ENCODE results near the gene PRKCQ.

Gene PRKCQ

DNA sequence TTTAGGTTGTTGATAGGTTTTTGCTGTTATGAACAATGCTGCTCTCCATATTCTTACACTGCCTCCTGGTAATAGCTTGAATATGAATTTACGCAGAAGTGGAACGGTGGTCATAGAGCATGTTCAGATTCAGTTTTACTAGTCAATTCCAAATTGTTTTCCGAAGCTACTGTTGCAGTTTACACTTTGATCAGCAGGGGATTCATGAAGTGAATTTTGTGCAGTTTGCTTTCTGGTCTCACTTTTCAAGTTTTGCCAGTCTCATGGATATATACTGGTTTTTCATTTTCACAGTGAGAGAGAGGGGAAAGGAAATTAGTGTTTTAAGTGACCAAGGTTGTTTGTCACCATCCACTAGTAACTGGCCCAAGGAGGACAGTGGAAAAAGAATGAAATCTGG is 171.3 kb downstream of the PRKCQ start:
- Mint-ChIP-seq H3K9me3 (no peaks in the 10 kb centered on the region), H3K27ac (no peak overlapping the region), H3K36me3 (no peaks in the 10 kb centered on the region), H3K4me1 (peaks cover 4 to 6% of the 10 kb centered on the region in 2 donors), H3K4me3 (no peak overlapping the region), H3K27me3 (peaks cover 21 to 28% of the 10 kb centered on the region in 2 donors)
- no peak for ATAC-seq (replicated peaks)
- no peak for DNase-seq

DNA sequence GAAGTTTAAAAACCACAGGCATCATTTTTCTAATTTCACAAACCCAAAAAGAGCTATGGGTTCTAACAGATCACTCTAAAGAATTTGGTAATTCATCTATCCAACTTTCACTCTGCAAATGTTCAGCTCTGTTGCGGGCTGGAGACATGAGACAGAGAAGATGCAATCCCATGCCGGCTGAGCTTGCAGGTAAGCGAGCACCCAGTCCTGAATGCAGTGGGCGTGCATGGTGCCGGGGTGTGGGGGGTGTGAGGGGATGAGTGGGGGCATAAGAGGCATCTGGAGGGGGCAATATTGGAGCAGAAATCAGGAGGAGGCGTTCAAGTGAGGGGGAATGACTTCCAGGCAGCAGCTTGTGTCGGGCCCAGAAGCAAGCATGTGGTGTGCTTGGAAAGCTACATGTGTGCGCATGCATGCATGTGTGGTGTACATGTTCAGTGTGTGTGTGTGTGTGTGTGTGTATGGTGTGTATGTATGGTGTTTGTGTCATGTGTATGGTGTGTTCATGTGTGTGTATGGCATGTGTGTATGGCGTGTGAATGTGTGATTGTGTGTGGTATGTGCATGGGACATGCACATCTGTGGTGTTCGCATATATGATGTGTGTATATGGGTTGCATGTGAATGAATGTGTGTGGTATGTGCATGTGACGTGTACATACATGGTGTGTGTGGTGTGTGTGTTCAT is 172.9 kb downstream of the PRKCQ start:
- Mint-ChIP-seq H3K4me1 (peaks cover 4 to 6% of the 10 kb centered on the region in 2 donors), H3K27ac (no peak overlapping the region), H3K36me3 (no peaks in the 10 kb centered on the region), H3K9me3 (no peaks in the 10 kb centered on the region), H3K27me3 (peaks cover 26 to 28% of the 10 kb centered on the region in 2 donors), H3K4me3 (no peak overlapping the region)
- ATAC-seq (replicated peaks) (no peak), DNase-seq (no peak)

- Mint-ChIP-seq H3K4me3 (no peak overlapping the region), H3K9me3 (no peaks in the 10 kb centered on the region), H3K36me3 (no peaks in the 10 kb centered on the region), H3K27ac (no peak overlapping the region), H3K4me1 (peaks cover 9 to 14% of the 10 kb centered on the region in 2 donors), H3K27me3 (peaks cover 32 to 35% of the 10 kb centered on the region in 2 donors)
- DNase-seq (no peak), ATAC-seq (replicated peaks) (no peak)
These were observed 173.6 kb downstream of the PRKCQ start for GRCh38 chr10:6406220-6407033.

- H3K36me3 Mint-ChIP-seq: no peaks in the 10 kb centered on the region
- DNase-seq: no peak
- H3K9me3 Mint-ChIP-seq: no peaks in the 10 kb centered on the region
- H3K27me3 Mint-ChIP-seq: peaks cover 32 to 35% of the 10 kb centered on the region in 2 donors
- H3K4me1 Mint-ChIP-seq: peaks cover 12 to 21% of the 10 kb centered on the region in 2 donors
- no peak overlapping the region for H3K27ac Mint-ChIP-seq
- H3K4me3 Mint-ChIP-seq: no peak overlapping the region
- ATAC-seq (replicated peaks): no peak
These were observed 174.4 kb downstream of the PRKCQ start for GRCh38 chr10:6405713-6406112.

DNA sequence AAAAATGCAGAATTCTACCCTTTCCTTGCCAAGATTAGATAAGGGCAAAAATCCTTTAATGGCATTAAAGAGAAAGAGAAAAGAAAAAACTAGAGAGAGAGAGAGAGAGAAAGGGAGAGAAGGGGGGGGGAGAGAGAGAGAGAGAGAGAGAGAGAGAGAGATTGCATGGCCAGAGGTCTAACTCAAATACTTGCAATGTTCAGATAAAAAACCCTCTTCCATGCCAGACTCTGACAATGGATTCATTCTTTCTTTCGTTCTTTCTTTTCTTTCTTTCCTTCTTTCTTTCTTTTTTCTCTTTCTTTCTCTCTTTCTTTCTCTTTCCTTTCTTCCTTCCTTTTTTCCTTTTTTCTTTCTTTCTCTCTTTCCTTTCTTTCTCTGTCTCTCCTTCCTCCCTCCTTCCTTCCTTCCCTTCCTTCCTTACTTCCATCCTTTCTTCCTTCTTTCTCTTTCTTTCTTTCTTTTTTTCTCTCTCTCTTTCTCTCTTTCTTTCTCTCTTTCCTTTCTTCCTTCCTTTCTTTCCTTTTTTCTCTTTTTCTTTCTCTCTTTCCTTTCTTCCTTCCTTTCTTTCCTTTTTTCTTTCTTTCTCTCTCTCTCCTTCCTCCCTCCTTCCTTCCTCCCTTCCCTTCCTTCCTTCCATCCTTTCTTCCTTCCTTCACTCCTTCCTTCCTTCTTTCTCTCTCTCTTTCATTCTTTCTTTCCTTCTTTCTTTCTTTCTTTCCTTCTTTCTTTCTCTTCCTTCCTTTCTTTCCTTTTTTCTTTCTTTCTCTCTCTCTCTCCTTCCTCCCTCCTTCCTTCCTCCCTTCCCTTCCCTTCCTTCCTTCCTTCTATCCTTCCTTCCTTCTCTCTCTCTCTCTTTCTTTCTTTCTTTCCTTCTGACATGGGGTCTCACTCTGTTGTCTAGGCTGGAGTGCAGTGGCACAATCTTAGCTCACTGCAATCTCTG is 175.7 kb downstream of the PRKCQ start:
- no peak overlapping the region for H3K4me3 Mint-ChIP-seq

GRCh38 chr10:6402960-6403359 is 177.1 kb downstream of the PRKCQ start:
- peaks cover 28 to 29% of the 10 kb centered on the region in 2 donors for H3K27me3 Mint-ChIP-seq
- no peak for ATAC-seq (replicated peaks)
- H3K27ac Mint-ChIP-seq: no peak overlapping the region
- no peaks in the 10 kb centered on the region for H3K9me3 Mint-ChIP-seq
- no peak for DNase-seq
- H3K4me3 Mint-ChIP-seq: no peak overlapping the region
- H3K4me1 Mint-ChIP-seq: peaks cover 18 to 31% of the 10 kb centered on the region in 2 donors
- no peaks in the 10 kb centered on the region for H3K36me3 Mint-ChIP-seq

More for the DNA sequence above, 175.7 kb downstream of the PRKCQ start:
- Mint-ChIP-seq H3K27ac (peak overlapping the region; percentile 49), H3K4me1 (peaks cover 16 to 28% of the 10 kb centered on the region in 2 donors), H3K36me3 (no peaks in the 10 kb centered on the region), H3K27me3 (peaks cover 32 to 35% of the 10 kb centered on the region in 2 donors), H3K9me3 (no peaks in the 10 kb centered on the region)
- ATAC-seq (replicated peaks): no peak
- DNase-seq: no peak

- Mint-ChIP-seq H3K27me3 (peaks cover 24 to 26% of the 10 kb centered on the region in 2 donors), H3K36me3 (no peaks in the 10 kb centered on the region), H3K9me3 (no peaks in the 10 kb centered on the region), H3K27ac (no peak overlapping the region), H3K4me1 (peaks cover 18 to 31% of the 10 kb centered on the region in 2 donors), H3K4me3 (no peak overlapping the region)
- ATAC-seq (replicated peaks) (no peak), DNase-seq (no peak)
These were observed 177.7 kb downstream of the PRKCQ start for GRCh38 chr10:6402349-6402709.

DNA sequence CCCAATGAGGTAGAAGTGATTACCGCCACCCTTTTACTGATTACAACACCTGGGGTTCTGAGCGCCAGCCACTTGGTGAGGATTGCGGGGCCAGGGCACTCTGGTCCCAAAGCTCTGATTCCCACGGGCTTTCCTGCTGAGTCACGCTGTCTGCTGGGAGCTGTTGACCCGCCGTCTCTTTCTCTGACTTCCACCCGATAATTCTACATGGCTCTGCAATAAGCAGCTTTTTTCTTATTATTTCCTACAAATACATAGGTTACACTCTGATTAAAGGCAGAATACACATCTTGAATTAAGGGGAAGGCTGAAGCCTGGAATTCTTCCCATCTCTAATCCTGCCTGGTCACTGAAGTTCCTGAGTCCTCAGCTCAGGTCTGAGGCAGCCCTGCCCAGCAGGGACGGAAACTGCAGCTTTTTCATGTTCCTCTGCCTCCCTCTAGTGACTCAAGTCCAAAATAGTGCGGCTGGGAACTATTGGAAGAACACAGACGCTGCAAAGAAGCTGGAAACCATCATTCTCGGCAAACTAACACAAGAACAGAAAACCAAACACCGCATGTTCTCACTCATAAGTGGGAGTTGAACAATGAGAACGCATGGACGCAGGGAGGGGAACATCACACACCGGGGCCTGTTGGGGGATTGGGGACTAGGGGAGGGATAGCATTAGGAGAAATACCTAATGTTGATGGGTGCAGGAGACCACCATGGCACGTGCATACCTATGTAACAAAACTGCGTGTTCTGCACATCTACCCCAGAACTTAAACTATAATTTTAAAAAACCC is 178.3 kb downstream of the PRKCQ start:
- peaks cover 18 to 36% of the 10 kb centered on the region in 2 donors for H3K4me1 Mint-ChIP-seq
- peak overlapping the region; percentile 72 to 78 for H3K4me3 Mint-ChIP-seq

GRCh38 chr10:6400821-6401465 is 179.1 kb downstream of the PRKCQ start:
- no peaks in the 10 kb centered on the region for H3K9me3 Mint-ChIP-seq
- no peaks in the 10 kb centered on the region for H3K36me3 Mint-ChIP-seq
- no peak for DNase-seq
- H3K27me3 Mint-ChIP-seq: peaks cover 23 to 24% of the 10 kb centered on the region in 2 donors
- peak overlapping the region; percentile 3 to 31 for H3K4me3 Mint-ChIP-seq
- peak in 1 of 2 donors; percentile 13 for ATAC-seq (replicated peaks)
- H3K27ac Mint-ChIP-seq: no peak overlapping the region
- peaks cover 18 to 42% of the 10 kb centered on the region in 2 donors for H3K4me1 Mint-ChIP-seq

More for the DNA sequence above, 178.3 kb downstream of the PRKCQ start:
- H3K9me3 Mint-ChIP-seq: no peaks in the 10 kb centered on the region
- H3K27ac Mint-ChIP-seq: peak overlapping the region; percentile 78
- ATAC-seq (replicated peaks): peak; percentile 91 to 93
- peak; percentile 59 for DNase-seq
- H3K27me3 Mint-ChIP-seq: peaks cover 21 to 23% of the 10 kb centered on the region in 2 donors
- H3K36me3 Mint-ChIP-seq: no peaks in the 10 kb centered on the region

- Mint-ChIP-seq H3K9me3 (no peaks in the 10 kb centered on the region), H3K27me3 (peaks cover 20 to 23% of the 10 kb centered on the region in 2 donors), H3K36me3 (no peaks in the 10 kb centered on the region), H3K4me3 (peak overlapping the region in 1 of 2 donors; percentile 31), H3K4me1 (peaks cover 18 to 42% of the 10 kb centered on the region in 2 donors), H3K27ac (no peak overlapping the region)
- ATAC-seq (replicated peaks) (no peak), DNase-seq (no peak)
These were observed 179.7 kb downstream of the PRKCQ start for GRCh38 chr10:6400331-6400730.

GRCh38 chr10:6399879-6400278 is 180.2 kb downstream of the PRKCQ start:
- DNase-seq (no peak), ATAC-seq (replicated peaks) (no peak)
- Mint-ChIP-seq H3K4me1 (peaks cover 18 to 42% of the 10 kb centered on the region in 2 donors), H3K27ac (no peak overlapping the region), H3K36me3 (no peaks in the 10 kb centered on the region), H3K4me3 (no peak overlapping the region), H3K27me3 (peaks cover 16 to 19% of the 10 kb centered on the region in 2 donors), H3K9me3 (no peaks in the 10 kb centered on the region)

GRCh38 chr10:6399231-6399741 is 180.8 kb downstream of the PRKCQ start:
- Mint-ChIP-seq H3K4me3 (no peak overlapping the region), H3K27ac (peak overlapping the region; percentile 48), H3K9me3 (no peaks in the 10 kb centered on the region), H3K4me1 (peaks cover 18 to 42% of the 10 kb centered on the region in 2 donors), H3K36me3 (no peaks in the 10 kb centered on the region), H3K27me3 (peaks cover 10 to 14% of the 10 kb centered on the region in 2 donors)
- ATAC-seq (replicated peaks) (no peak), DNase-seq (no peak)

DNA sequence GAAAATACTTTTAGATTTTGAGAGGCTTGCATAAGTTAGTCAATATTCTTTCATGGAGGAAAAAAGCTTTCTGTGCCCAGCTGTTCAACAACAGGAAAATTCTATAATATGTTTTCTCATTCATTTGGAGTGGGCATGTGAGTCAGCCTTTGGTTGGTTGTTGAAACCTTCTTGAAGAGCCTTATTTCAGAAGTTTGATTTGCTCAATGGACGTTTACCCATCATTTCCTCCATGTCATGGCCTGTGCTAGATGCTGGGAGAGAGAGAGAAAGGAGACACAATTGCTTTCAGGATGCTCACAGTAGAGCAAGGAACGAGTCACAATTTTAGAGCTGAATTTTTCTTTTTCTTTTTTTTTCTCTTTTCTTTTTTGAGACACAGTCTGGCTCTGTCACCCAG is 181.7 kb downstream of the PRKCQ start:
- no peak for DNase-seq
- Mint-ChIP-seq H3K27ac (no peak overlapping the region), H3K4me1 (peaks cover 18 to 42% of the 10 kb centered on the region in 2 donors), H3K4me3 (no peak overlapping the region), H3K27me3 (peaks cover 7 to 14% of the 10 kb centered on the region in 2 donors), H3K9me3 (no peaks in the 10 kb centered on the region), H3K36me3 (no peaks in the 10 kb centered on the region)
- no peak for ATAC-seq (replicated peaks)

Data from stimulated activated naive B cell treated with anti-CD40 and anti-IgM and Interleukin-4, amounts not matched to agents 10 μg/mL and 1 μg/mL and 100 μg/mL, for 72 hours (primary cell).